K562 (cell line): Measurements from ENCODE around the gene CCDC183. TPM values are rescaled to one million over a fixed set of nuclear protein-coding genes. Genes with fewer than 3 reads are reported as not detected.

ENCODE experiments used
- CBFA2T2 ChIP-seq: fragments of 450-650 bp; conservative IDR thresholded peaks from 2 replicates; pipeline ENCODE4 v1.6.1; 2017; ENCODE audit warnings: mild to moderate bottlenecking
- FOXP1 ChIP-seq: sonication (generic); formaldehyde crosslinking; IDR thresholded peaks from 2 replicates; pipeline ENCODE4 v1.8.0; 2022; ENCODE audit warnings: mild to moderate bottlenecking, missing genetic modification reagents
- GATA2 ChIP-seq: sonication (generic); formaldehyde crosslinking; IDR thresholded peaks from 2 replicates; pipeline ENCODE4 v1.4.0; 2020; ENCODE audit warnings: mild to moderate bottlenecking, missing genetic modification reagents
- HDAC1 ChIP-seq, 2 experiments: fragments of 450-650 bp; IDR thresholded peaks; 2 replicates each; pipeline ENCODE4 v1.6.1; 2016 to 2017; ENCODE audit warnings: inconsistent platforms in 1 of 2, mild to moderate bottlenecking in 1 of 2, moderate library complexity in 1 of 2
- MEIS2 ChIP-seq: fragments of 450-650 bp; IDR thresholded peaks from 2 replicates; pipeline ENCODE4 v1.6.1; 2014; ENCODE audit warnings: mild to moderate bottlenecking; ENCODE audit not compliant: partially characterized antibody
- NFIC ChIP-seq: fragments of 450-650 bp; IDR thresholded peaks from 2 replicates; pipeline ENCODE4 v1.6.1; 2017; ENCODE audit warnings: mild to moderate bottlenecking, inconsistent platforms
- PHF8 ChIP-seq: fragments of 200-600 bp; sonication (generic); IDR thresholded peaks from 2 replicates; pipeline ENCODE4 v1.6.1; 2012; ENCODE audit warnings: mixed run types, mild to moderate bottlenecking, inconsistent platforms, low read length, moderate library complexity, borderline replicate concordance
- POLR2B ChIP-seq: fragments of 450-650 bp; IDR thresholded peaks from 2 replicates; pipeline ENCODE4 v1.6.1; 2018; ENCODE audit warnings: low read depth; ENCODE audit not compliant: partially characterized antibody
- RNF2 ChIP-seq: sonication (generic); IDR thresholded peaks from 2 replicates; pipeline ENCODE4 v1.6.1; 2016
- SUPT5H ChIP-seq: fragments of 450-650 bp; IDR thresholded peaks from 2 replicates; pipeline ENCODE4 v1.6.1; 2016
- TBL1XR1 ChIP-seq, 2 experiments: IDR thresholded peaks; 2 replicates each; pipeline ENCODE4 v1.6.1; 2012; ENCODE audit warnings: improper control_type of control experiment in 2 of 2, low read length in 2 of 2, mild to moderate bottlenecking in 1 of 2
- TCF3 ChIP-seq: sonication (generic); formaldehyde crosslinking; IDR thresholded peaks from 2 replicates; pipeline ENCODE4 v1.4.0; 2020; ENCODE audit warnings: mild to moderate bottlenecking, missing genetic modification reagents
- TFAP4 ChIP-seq: sonication (generic); formaldehyde crosslinking; IDR thresholded peaks from 2 replicates; pipeline ENCODE4 v1.8.0; 2022; ENCODE audit warnings: missing genetic modification reagents, mild to moderate bottlenecking, moderate library complexity, borderline replicate concordance
- ZBTB2 ChIP-seq: fragments of 450-650 bp; IDR thresholded peaks from 2 replicates; pipeline ENCODE4 v1.6.1; 2016; ENCODE audit warnings: antibody characterized with exemption
- ZNF197 ChIP-seq: fragments of 200-800 bp; sonication (Bioruptor generic); IDR thresholded peaks from 2 replicates; pipeline ENCODE4 v1.6.1; 2016; ENCODE audit warnings: low read depth, missing genetic modification characterization, missing compliant biosample characterization
- ZNF263 ChIP-seq: sonication (generic); formaldehyde crosslinking; IDR thresholded peaks from 2 replicates; pipeline ENCODE4 v1.8.0; 2022; ENCODE audit warnings: mild to moderate bottlenecking, missing genetic modification reagents, borderline replicate concordance
- ZNF384 ChIP-seq: IDR thresholded peaks from 2 replicates; pipeline ENCODE4 v1.6.1; 2012; ENCODE audit warnings: low read depth, low read length, improper control_type of control experiment
- polyA plus RNA-seq, 8 experiments: library from polyadenylated mRNA; depleted of rRNA in 4 of 8; stranded (reverse) in 5 of 8; unstranded in 3 of 8; fragments of >200 nt; fragmentation: Nextera tagmentation in 2 of 8; fragmentation: Illumina TruSeq in 1 of 8; extraction: Ambion mirVana in 2 of 8; extraction: Trizol in 1 of 8; gene quantifications; 2 replicates each; pipeline versions ENCODE4 v1.2.1 to v1.2.3, GENCODE V29; 2011 to 2014; ENCODE audit warnings: inconsistent platforms in 1 of 8, missing spikeins in 1 of 8
- total RNA-seq, 7 experiments: library from RNA; depleted of rRNA in 6 of 7; stranded (reverse); fragments of >200 nt in 6 of 7; fragmentation: Illumina TruSeq in 2 of 7; extraction: Trizol in 2 of 7; gene quantifications; 2 replicates each; pipeline versions ENCODE4 v1.2.1 to v1.2.3, GENCODE V29; 2011 to 2021; ENCODE audit warnings: low replicate concordance in 1 of 7

CCDC183 gene
- total and polyA plus RNA-seq, 9 of the 15 experiments (the other 6 are each of a cell fraction or from before 2014, with no cell fraction given): 0.21 to 0.60 (median 0.29) TPM; not detected in 4

GRCh38 chr9:136788644-136789522, 7.3 kb upstream of the CCDC183 start (continued):
- TF ChIP-seq PHF8: peak; percentile 24; the same call in 1 of the 2 replicates
- TF ChIP-seq FOXP1 (CRISPR knock-in tag): peak; percentile 39; the same call in 1 of the 2 replicates
- TF ChIP-seq CBFA2T2: peak; percentile 87
- peak; percentile 29; the same call in 1 of the 2 replicates for TF ChIP-seq ZNF263
- TF ChIP-seq TCF3 (CRISPR knock-in tag): peak; percentile 82
- peak; percentile 46; the same call in 1 of the 2 replicates for TF ChIP-seq ZNF384
- peak; percentile 29; the same call in 1 of the 2 replicates for TF ChIP-seq TFAP4 (CRISPR knock-in tag)
- peak; percentile 59; the same call in 1 of the 2 replicates for TF ChIP-seq ZNF197 (CRISPR knock-in tag)
- peak; percentile 71; the same call in 1 of the 2 replicates for TF ChIP-seq RNF2
- TF ChIP-seq HDAC1 (IDR thresholded peaks at IDR 0.05): peak in 1 of 2 experiments; percentile 50; a peak in 1 of 4 replicates
- TF ChIP-seq POLR2B: peak; percentile 29
- 0 out of 2 replicates have a peak, but pooled peaks have one; percentile 13 for TF ChIP-seq SUPT5H
- peak; percentile 60 for TF ChIP-seq MEIS2
- peak; percentile 67 for TF ChIP-seq NFIC
- TF ChIP-seq TBL1XR1 (IDR thresholded peaks at IDR 0.05; ENCODE audit: low read length in 2 of 2): 0 out of 4 replicates have a peak, but pooled peaks of 1 of the 2 experiments have one; percentile 12
- peak; percentile 50; the same call in 1 of the 2 replicates for TF ChIP-seq ZBTB2
- TF ChIP-seq GATA2 (CRISPR knock-in tag): peak; percentile 64
